ENCODE data around the gene EFNA3.

EFNA3 gene

DNA sequence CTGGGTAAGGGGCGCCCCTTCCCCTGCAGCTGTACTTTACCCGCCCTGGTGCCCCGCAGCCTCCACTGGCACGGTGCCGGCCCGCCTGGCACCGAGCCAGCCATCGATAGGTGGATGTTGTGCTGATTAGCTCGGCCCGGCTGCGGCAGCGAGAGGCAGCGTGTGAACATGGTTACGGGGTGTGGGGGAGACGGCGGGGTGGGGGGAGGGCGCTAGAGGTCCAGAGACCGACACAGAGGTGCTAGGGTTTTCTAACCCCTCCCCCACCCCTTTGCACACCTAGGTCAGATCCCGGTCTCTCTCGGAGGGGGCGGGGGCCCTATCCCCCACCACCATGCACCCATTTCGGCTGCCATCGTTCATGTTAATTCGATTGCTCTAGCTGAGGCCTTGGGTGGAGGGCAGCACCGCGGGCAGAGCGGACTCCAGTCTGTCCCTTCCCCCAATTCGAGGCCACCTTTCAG, 8.4 kb upstream of the EFNA3 start:
- DNase-seq: peak; percentile 53

DNA sequence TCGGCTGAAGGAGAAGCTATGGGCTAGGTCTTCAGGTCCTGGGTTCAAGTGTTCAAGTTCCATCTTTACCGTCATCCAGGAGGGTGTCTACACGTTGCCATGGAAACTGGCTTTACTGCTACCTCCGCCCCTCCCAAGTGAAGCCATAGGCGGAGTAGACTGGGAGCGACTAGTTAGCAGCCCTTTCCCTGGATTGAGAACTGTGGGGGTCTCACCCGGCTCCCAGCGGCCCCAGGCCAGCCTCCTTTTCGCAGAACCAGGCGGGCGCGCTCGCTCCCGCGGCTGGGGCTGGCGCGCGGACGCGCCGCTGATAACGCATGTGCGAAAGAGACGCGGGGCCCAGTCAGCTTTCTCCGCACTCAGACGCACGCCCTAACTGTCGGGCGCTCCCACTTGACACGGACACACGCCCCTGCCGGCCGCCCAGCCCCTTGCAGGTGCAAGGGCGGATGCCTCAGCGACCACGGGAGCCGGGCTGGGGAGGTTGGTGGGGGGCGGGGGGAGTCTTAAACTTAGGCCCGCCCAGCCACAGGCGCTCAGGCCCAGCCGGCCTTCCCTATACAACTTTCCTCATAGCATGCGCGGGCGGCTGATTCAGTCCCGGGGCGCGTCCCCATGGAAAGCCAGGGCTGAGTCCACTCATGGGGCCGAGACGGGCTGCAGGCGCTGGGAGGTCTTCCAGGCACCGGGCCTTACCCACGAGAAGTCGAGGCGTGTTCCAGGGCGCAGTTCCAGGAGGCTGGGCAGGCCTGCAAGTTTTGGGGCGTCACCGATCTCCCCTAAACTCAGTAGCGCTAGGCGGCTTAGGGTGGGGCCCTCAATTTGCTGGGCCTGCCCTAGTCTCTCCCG, 7.7 kb upstream of the EFNA3 start:
- peak; percentile 95 for DNase-seq

DNA sequence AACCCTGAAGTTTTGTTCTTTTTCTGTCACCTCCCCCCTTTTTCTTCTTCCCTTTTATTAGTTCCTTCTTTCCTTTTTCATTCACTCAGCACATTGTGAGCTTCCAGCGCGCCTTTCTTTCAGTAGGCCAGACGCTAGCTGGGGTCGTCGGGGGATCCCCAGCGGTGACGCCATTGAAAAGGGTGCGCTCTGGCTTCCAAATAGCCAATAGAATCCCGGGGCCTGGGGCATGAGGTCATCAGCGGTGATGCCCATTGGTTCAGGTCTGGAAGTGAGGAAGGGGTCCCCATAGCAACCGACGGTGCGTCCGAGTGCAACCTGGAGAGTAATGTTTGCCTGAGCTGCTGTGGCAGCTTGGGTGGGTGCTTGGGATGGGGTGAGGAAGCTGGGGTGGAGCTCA, 6.9 kb upstream of the EFNA3 start:
- DNase-seq: no peak

DNA sequence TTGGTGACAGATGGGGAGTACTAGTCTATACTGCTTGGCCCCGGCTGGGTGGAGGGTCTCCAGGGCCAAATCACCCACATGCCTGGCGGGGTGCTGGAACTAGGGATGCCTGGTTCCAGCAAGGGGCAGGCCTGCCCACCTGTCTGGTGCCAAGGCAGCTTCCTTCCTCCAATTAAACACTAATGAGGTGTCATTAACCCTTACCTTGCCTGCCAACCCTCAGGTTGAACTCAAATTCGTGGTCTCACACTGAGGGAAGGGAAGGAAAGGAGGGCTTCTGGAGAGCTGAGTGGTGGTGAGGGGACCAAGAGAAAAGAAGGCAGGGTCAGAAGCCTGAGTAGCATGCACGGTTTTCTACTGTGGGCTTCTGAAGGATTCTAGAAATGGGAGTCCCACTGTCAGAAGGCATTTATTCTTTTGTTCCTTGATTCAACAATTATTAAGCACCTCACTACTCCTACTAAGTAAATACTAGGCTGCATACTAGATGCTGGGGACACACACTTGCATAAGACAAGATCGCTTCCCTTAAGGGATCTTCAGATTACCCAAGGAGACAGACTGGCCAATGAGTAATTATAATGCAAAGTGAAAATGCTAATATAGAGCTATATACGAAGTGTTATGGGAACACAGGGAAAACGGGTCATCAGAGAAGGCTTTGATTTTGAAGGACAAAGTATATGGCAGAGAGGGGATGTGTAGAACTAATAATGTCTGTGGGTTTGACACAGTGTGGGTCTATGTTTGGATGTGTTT, 5.9 kb upstream of the EFNA3 start:
- DNase-seq: no peak

DNA sequence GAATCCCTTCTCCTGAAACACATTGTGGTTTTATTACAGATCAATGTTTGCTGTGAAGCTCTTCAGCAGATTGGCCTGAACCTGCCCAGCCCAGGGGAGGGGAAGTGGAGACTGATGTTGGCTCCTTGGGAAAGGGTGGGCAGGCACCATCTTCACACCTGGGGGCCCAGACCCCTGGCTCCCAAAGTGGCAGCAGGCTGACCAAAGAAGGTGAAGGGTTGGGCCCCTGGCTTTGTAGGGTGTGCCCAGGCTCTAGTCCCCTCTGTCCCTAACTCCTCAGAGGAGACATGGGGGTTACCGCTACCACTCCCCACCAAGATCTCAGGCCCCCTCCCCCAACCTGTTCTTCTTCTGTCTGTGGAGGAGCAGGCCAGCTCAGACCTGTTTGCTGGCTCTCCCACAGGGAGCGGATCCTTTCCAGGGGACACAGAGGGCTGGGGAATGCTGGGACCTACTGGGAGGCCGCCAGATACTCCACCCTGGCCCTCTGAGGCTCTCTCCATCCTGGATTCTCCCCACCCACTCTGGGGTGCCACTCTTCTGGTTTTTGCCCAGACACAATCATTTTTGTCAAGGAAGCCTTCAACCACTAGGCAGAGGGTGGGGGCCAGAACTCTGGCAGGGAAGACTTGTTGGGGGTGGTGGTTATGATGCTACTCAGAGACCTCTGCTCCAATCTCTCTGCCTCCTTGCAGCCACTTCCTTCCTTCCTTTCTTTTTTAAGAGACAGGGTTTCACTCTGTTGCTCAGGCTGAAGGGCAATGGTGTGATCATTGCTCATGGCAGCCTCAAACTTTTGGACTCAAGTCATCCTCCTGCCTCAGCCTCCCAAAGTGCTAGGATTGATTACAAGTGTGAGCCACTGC, 5.0 kb upstream of the EFNA3 start:
- DNase-seq: no peak

DNA sequence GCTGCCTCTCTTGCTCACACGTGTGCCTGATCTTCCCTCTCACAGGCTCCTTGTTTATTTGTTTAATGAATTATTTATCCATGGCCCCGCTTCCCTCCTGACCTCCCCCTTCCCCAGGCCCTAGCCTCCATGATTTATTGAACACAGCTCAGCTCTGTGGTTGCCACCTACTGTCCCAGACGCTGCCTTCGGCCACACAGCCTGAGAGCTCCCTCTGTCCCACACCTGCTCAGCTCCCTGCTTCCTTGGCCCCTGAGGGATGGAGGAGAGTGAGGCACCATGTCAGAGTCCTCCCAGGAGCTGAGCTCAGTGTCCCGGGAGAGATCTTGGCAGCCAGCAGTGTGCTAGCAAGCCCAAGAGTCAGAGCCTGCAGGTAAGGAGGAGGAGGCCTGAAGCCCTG, 3.1 kb upstream of the EFNA3 start:
- DNase-seq: peak; percentile 27

DNA sequence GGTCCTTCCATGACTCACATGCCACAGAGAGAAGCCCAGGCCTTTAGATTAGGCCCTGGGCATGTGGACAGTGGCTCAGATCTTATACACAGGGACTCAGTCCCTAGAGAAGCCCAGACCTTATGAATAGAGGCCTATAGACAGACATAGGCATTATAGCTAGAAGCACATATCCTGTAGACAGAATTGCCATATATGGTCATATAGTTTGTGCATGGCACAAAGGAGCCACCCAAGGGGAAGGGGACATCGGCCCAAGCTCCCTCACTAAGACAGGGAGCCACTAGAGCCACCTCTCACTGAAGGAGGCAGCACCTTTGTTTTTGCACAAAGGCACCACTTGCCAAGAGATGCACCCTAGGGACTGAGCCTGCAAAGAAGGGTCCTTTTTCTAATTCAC, 2.3 kb upstream of the EFNA3 start:
- no peak for DNase-seq

DNA sequence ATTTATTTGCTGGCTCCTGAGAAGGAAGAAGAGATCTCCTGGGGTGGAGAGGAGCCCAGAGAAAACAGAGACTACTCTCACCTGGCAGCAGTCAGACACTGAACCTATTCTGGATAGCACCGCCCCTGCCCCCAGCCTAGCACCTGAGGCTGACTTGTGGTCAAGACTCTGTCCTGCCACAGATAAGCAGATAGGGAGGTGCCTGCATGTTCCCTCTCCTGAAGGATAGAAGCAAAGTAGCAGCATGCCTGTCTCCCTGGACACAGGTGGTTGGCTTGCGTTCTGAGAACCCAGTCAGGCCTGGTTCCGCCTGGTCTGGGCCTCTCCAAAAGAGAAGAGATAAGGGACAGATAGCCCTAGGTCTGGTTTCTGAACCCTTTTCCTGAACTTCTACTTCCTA, 1.3 kb upstream of the EFNA3 start:
- DNase-seq: peak; percentile 28

DNA sequence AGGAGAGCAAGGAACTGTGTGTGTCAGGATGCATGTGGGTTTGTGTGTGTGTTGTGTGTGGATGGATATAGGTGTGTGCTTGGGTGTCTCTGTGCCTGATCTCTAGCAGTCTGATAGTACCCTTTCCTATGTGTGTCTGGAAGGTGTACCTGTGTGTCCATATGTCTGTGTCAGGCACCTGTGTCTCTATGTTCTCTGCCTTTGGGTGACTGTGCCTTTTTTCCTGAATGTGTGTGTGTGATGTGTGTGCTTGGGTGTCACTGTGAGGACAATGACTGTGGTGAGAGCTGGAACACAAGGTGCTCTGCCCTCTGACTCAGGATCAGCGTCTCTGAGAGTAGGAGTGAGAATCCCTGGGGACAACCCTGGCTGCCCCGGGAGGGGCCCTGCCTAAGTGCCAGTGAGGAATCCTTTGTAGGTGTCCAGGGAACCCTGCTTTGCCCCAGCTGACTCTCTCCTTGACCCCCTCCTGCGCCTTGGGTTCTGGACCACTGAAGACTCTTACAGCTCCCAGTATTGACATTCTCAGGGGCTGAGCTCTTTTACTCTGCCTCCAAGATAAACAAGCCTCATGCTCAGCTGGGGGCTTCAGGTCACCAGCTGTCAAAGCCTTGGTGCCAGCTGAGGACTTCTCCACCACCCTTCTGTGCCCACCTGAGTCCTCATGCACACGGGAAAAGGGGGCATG, 735 bp upstream of the EFNA3 start:
- peak; percentile 51 for DNase-seq

DNA sequence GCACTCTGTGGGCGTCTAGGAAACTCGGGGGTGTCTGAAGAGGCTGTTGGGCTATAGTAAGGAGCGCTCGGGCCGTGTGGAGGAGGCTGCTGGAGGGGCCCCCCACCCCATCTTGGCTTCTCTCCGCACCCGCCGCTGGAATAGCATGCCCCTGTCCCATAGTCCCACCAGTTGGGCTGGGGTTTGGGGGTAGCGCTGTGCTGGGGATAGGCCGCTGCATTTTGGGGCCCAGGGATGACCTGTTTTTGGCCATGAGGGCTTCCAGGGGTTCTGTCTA, 511 bp downstream of the EFNA3 start:
- DNase-seq: no peak

DNA sequence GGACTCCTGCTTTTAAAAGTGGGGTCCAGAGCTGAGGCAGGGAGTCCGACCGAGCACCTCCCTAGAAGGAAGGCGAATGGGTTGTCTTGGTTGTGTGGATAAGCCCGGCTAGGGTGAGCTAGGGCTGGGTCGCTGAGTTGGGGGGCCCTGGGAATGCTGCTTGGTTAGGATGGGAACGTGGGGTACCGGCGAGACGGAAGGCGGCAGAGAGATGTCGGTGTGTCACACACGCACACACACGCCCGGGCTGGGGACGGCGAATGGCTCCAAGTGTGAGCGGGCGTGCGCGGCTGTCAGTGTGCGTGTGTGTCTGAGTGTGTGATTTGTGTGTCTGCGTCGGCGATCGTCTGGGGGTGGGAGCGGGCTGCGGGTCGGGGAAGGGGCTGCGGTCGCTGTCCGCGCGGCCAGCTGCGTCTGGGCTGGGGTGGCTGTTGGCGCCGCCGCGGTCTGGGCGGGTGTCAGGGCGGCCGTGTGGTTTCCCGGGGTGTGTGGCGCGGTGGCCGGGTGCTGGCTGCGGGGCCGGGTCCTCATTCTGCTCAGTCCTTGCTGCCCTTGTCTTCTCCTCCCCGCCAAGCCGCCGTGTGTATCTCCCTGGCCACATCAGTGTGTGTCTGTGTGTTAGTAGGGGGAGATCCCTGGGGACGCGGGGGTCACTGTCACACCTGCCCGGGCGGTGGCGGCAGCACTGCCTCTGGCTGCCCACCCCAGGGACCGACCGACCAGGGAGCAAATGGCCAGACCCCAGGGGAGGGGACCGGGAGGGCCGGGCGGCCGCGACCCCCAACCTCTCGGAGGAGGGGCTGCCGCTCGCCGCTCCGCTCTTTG, 1.1 kb downstream of the EFNA3 start:
- DNase-seq: peak; percentile 71

DNA sequence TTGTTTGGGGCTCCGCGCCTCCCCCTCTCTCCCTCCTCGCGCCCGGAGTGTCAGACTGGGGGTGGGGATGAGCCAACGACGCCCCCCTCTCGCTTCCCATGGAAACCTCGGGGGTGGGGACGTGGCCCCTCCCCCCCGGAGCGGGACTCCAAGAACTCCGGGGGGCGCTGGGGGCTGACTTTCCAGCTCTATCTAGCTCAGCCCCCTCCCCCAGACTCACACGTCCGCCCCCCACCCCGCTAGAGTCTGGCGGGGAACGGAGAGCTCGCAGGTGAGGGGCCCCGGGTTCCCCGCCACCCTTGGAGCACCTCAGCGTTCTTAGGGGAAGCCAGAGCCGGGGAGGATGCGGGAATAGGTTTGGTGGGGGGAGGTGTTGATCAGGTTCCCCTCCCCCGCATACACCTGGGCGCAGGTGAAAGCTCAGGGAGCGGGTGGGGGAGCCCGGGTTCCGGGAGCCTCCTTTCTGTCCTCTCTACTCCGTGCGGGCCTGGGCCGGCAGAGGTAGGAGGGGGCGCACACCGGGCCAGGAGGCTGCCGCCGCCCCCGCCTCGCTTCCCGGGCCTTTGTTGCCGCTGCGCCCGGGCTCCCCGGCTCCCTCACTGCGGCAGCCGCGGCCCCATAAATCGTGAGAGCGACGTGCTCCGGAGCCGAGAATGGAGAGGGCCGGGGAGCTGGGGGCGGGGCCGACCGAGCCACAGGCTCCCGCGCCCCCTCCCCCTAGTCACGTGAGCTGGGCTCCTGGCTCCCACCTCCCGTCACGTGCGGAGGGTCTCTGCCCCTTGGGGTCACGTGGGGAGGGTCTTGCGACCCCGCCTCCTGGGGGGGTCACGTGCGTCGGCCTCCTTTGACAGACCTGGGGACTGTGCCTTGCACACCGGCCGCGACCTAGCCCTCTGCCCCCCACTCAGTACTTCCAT, 1.9 kb downstream of the EFNA3 start:
- peak; percentile 83 for DNase-seq

DNA sequence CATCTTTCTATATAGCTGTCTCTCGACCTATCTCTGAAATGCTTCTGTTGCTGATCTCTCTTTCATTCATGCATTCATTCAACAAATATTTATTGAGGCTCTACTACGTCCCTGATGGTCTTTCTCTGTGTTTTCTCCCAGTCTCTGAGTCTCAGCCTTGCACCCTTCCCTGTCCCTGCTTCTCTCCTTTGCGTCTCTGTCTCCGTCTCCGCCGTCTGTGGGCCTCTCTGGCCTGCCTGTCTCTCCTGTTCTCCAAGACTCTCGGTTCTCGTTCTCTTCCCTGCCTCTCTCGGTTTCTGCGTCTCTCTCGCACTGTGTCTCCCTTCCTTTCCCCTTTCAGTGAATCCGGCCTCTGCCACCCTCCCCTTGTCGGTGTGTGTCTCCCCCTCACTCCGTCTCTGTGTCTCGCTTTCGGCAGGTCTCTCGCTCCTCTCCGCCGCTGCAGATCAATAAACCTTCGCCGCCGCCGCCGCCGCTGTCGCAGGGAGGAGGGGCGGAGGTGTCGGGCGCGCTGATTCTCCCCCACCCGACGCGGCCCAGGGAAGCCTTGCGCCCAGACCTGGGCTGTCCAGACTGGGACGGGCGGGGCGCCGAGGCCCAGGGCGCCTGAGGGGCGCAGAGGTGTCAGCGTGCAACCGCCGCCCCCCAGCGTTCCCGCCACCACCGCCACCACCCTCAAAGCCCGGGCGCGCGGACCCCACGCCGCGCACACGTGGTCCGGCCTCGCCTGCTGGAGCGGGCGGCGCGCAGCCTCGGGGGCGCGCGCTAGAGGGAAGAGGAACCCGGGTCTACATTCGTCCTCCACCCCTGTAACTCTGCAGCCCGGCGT, 3.0 kb downstream of the EFNA3 start:
- peak; percentile 66 for DNase-seq

DNA sequence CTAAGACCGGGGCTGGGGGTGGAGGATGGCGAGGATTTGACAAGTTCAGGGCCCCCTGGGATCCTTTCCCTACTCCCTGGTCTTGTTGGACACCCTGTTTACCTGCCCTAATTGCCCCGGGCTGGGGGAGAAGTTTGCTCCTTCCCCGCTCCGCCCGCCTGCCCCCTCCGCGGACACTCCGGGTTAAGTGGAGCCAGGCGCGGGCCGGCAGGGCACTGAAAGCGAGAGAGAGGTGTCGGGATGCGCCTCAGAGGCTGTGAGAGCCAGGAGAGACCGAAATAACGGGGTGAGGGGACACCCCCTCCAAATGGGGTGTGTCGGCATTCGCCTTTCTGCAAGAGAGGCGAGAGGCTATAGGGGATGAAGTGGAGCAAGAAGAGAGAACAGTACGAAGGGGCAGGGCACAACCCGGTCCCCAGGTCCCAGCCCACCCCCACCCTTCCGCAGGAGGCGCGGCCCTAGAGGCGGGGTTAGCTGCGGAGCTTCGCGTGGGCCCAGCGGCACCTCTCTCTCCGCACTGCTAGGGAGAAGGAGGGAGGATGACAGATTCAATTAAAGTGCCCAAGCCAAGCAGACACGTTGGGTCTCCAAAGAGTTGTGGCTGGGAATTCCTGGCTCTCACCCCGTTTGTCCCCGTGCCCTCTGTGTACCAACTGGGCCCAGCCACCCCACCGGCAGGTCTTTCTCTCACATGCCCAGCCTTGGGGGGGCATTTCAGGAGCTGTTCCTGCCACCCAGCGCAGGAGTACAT, 3.8 kb downstream of the EFNA3 start:
- peak; percentile 66 for DNase-seq

DNA sequence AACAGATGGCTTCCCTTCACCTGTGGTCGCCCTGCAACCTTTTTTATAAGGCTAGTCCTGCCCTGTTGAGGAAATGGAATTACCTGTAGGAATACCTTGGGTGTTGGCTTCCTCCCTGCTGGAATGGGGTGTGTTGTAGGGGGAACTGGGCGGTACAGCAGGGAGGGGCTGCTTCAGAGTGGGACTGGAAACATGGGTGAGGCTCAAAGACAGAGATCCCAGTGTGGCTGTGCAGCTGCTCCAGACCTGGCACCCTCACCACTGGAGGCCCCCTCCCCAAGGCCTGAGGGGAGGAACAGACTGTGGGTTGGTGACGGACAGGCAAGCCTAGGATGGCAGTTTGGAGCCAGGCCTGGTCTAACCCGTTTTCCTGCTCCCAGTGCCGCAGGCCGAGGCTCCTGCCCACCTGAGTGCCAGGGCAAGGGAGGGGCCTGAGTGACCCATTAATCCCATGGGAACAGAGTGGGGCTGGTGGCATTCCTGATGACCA, 4.5 kb downstream of the EFNA3 start:
- DNase-seq: peak; percentile 46

DNA sequence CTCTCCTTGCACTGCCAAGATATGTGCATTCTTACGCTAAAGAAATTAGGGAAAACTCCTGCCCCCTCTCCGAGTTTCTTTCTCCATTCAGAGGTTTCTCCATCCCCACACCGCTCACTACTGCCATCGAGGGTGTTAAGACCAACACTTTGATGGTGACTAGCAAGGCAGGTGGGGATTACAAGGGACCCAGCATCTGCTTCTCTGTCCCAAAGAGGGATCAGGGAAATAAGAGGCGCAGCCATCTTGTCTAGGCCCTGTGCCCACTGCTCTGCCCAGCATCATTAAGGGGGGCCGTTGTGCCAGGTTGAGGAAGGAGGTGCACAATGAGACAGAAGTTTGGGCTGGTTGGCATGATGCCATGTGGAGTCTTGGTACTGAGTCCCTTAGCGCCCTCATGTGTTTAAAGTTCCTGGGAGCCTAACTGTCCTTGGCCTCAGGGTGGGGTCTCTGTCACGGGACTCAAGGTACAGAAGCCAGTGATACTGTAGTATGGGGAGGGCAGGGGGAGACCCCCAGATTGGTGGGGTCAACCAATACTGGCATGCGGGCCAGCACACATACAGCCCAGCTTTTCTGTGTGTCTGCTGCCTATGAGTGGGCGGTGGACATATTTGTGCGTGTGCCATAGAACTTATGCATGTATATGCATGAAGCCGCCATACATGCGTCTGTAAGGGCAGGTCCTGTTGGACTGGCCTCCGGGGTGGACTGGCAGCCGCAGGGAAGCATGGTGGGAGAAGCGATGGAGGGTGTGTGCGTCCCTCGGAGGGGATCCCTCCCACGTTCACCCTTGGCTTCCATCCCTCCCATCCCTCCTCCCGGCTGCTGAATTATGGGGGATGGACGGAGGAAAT, 5.5 kb downstream of the EFNA3 start:
- peak; percentile 82 for DNase-seq

DNA sequence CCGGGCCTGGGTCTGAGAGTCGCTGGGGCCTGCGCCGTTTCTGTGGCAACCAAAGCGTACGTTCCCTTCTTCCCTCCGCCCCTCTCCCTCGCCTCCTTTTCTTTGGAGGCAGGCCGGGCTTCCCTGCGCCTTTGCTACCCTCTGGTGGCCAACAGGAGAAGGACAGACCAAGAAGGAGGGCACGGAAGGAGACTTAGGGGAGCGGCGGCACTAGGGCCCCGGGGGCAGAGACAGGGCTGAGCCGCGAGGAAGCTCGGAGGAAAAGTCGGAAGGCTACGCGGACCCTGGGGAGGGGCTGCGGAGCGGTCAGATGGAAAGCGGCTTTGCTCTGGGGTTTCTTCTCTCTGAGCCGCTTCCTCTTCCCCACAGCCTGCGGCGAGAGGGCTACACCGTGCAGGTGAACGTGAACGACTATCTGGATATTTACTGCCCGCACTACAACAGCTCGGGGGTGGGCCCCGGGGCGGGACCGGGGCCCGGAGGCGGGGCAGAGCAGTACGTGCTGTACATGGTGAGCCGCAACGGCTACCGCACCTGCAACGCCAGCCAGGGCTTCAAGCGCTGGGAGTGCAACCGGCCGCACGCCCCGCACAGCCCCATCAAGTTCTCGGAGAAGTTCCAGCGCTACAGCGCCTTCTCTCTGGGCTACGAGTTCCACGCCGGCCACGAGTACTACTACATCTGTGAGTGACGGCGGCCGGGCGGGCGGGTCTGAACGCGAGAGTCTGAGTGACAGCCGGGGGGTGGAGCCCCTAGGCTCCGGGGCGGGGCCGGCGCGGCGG, 6.3 kb downstream of the EFNA3 start:
- peak; percentile 96 for DNase-seq
